Smooth muscle cell (in vitro differentiated cells): ENCODE data around the gene EML1. TPM values are rescaled to one million over a fixed set of nuclear protein-coding genes. Genes with fewer than 3 reads are reported as not detected.

Experiments used
- DNase-seq: peaks from one replicate; lab custom pipeline; 2025; ENCODE audit not compliant: unreplicated experiment; lab: John Stamatoyannopoulos, UW
- H2AFZ ChIP-seq: fragments of 200-600 bp; sonication (generic); 2 replicates; pipeline ENCODE4 v1.6.0; 2016; ENCODE audit warnings: antibody characterized with exemption, low read depth, mild to moderate bottlenecking
- H3F3A ChIP-seq: fragments of 200-600 bp; sonication (generic); 2 replicates; pipeline ENCODE4 v1.6.0; 2017; ENCODE audit warnings: antibody characterized with exemption, low read depth
- H3K27ac ChIP-seq: fragments of 200-600 bp; sonication (generic); 2 replicates; pipeline ENCODE4 v1.5.1; 2016; ENCODE audit warnings: low read depth, mild to moderate bottlenecking
- H3K27me3 ChIP-seq: fragments of 200-600 bp; sonication (generic); 2 replicates; pipeline ENCODE4 v1.6.1; 2016; ENCODE audit warnings: low read depth, mild to moderate bottlenecking
- H3K36me3 ChIP-seq: fragments of 200-600 bp; sonication (generic); 2 replicates; pipeline ENCODE4 v1.5.1; 2016; ENCODE audit warnings: low read depth
- H3K4me1 ChIP-seq: fragments of 200-600 bp; sonication (generic); 2 replicates; pipeline ENCODE4 v1.5.1; 2016; ENCODE audit warnings: low read depth
- H3K4me2 ChIP-seq: fragments of 200-600 bp; sonication (generic); 2 replicates; pipeline ENCODE4 v1.6.0; 2016; ENCODE audit warnings: mild to moderate bottlenecking
- H3K4me3 ChIP-seq: fragments of 200-600 bp; sonication (generic); 2 replicates; pipeline ENCODE4 v1.5.1; 2016; ENCODE audit warnings: mild to moderate bottlenecking
- H3K79me2 ChIP-seq: fragments of 200-600 bp; sonication (generic); 2 replicates; pipeline ENCODE4 v1.6.0; 2016; ENCODE audit warnings: low read depth, mild to moderate bottlenecking
- H3K9ac ChIP-seq: fragments of 200-600 bp; sonication (generic); 2 replicates; pipeline ENCODE4 v1.6.0; 2016; ENCODE audit warnings: low read depth
- H3K9me3 ChIP-seq: fragments of 200-600 bp; sonication (generic); replicated peaks from 2 replicates; pipeline ENCODE4 v1.5.1; 2016; ENCODE audit warnings: low read depth
- H4K20me1 ChIP-seq: fragments of 200-600 bp; sonication (generic); 2 replicates; pipeline ENCODE4 v1.6.0; 2016; ENCODE audit warnings: low read depth
- WGBS: methylation state at CpG from one replicate; pipeline ENCODE4 v1.1.7; 2016; ENCODE audit warnings: low lambda C conversion rate; 5-methylcytosine and 5-hydroxymethylcytosine counted together
- polyA plus RNA-seq: library from polyadenylated mRNA; unstranded; fragments of >200 nt; fragmentation: Nextera tagmentation; extraction: Ambion mirVana; gene quantifications from 2 replicates; pipeline ENCODE4 v1.2.1, GENCODE V29; 2016
- total RNA-seq: library from RNA; depleted of rRNA; stranded (reverse); fragments of >200 nt; gene quantifications from 2 replicates; pipeline ENCODE4 v1.2.3, GENCODE V29; 2014
- TF ChIP-seq, protein P1 (sequence below): fragments of 200-600 bp; sonication (generic); IDR thresholded peaks from 2 replicates; pipeline ENCODE4 v1.5.1; 2017; ENCODE audit warnings: borderline replicate concordance, mild to moderate bottlenecking, antibody characterized with exemption; ENCODE audit not compliant: insufficient read depth, poor library complexity, severe bottlenecking

EML1 gene
- total and polyA plus RNA-seq, 2 experiments from 2014 or later: 13.0 to 31.2 TPM

DNA sequence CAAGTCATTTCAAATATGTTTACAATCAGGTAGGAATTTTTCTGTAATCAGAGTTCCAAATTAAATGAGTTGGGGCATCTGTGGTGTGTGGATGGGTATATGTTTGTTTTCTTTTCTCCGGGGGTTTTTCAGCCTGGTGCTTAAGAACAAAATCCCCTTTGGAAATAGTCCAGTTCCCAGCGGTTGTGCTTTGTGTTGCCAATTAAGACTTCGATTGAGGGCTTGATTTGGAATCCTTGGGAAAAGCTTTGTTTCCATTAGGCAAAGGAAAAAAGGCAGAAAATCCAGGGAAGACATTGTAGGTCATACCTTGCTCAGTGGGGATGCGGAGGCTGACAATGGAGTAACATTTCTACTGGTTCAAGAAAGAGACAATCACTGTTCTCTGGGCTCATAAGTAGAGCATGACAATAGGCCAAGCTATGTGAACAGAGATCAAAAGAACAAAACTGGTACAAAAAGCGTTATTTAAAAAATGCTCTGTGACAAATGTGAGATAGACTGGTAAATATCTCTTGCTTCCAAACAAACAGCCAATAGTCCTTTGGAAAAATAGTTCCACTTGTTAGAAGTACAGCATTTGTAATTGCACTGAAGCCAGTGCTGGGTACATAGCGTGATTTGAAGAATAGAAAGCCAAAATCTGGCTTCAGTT, 79.7 kb downstream of the EML1 start:
- H3K9me3 ChIP-seq: no peaks in the 10 kb centered on the region
- H2AFZ ChIP-seq: no peak overlapping the region
- no peaks in the 10 kb centered on the region for H3K79me2 ChIP-seq
- TF ChIP-seq, protein P1, sequence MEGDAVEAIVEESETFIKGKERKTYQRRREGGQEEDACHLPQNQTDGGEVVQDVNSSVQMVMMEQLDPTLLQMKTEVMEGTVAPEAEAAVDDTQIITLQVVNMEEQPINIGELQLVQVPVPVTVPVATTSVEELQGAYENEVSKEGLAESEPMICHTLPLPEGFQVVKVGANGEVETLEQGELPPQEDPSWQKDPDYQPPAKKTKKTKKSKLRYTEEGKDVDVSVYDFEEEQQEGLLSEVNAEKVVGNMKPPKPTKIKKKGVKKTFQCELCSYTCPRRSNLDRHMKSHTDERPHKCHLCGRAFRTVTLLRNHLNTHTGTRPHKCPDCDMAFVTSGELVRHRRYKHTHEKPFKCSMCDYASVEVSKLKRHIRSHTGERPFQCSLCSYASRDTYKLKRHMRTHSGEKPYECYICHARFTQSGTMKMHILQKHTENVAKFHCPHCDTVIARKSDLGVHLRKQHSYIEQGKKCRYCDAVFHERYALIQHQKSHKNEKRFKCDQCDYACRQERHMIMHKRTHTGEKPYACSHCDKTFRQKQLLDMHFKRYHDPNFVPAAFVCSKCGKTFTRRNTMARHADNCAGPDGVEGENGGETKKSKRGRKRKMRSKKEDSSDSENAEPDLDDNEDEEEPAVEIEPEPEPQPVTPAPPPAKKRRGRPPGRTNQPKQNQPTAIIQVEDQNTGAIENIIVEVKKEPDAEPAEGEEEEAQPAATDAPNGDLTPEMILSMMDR: no peak
- no peak for DNase-seq
- H4K20me1 ChIP-seq: peaks cover 63% of the 10 kb centered on the region
- 50% methylated on average over 6 of the region's 6 CpGs for WGBS
- no peaks in the 10 kb centered on the region for H3F3A ChIP-seq
- H3K4me2 ChIP-seq: no peak overlapping the region
- H3K4me3 ChIP-seq: no peak overlapping the region
- H3K4me1 ChIP-seq: peaks cover 44% of the 10 kb centered on the region
- no peaks in the 10 kb centered on the region for H3K36me3 ChIP-seq
- no peak overlapping the region for H3K9ac ChIP-seq
- peaks cover 60% of the 10 kb centered on the region for H3K27me3 ChIP-seq
- H3K27ac ChIP-seq: no peak overlapping the region

GRCh38 chr14:99873653-99874052, 80.4 kb downstream of the EML1 start:
- Histone ChIP-seq H3K4me2 (no peak overlapping the region), H3K27me3 (peaks cover 60% of the 10 kb centered on the region), H3K4me1 (peaks cover 44% of the 10 kb centered on the region), H3K27ac (no peak overlapping the region), H2AFZ (no peak overlapping the region), H3K9ac (no peak overlapping the region), H4K20me1 (peaks cover 67% of the 10 kb centered on the region), H3K36me3 (no peaks in the 10 kb centered on the region), H3K4me3 (no peak overlapping the region), H3K79me2 (no peaks in the 10 kb centered on the region), H3F3A (no peaks in the 10 kb centered on the region), H3K9me3 (no peaks in the 10 kb centered on the region)
- TF ChIP-seq, protein P1: no peak
- no peak for DNase-seq
- WGBS: 92% methylated on average over 4 of the region's 4 CpGs

- H3K79me2 ChIP-seq: no peaks in the 10 kb centered on the region
- no peak overlapping the region for H3K4me3 ChIP-seq
- no peak overlapping the region for H3K4me2 ChIP-seq
- H3K9ac ChIP-seq: no peak overlapping the region
- no peak for DNase-seq
- WGBS: 77% methylated on average over 4 of the region's 4 CpGs
- peaks cover 59% of the 10 kb centered on the region for H3K27me3 ChIP-seq
- no peak overlapping the region for H3K27ac ChIP-seq
- H4K20me1 ChIP-seq: peaks cover 70% of the 10 kb centered on the region
- no peaks in the 10 kb centered on the region for H3K9me3 ChIP-seq
- TF ChIP-seq, protein P1: no peak
- peaks cover 50% of the 10 kb centered on the region for H3K4me1 ChIP-seq
- H3K36me3 ChIP-seq: no peaks in the 10 kb centered on the region
- no peaks in the 10 kb centered on the region for H3F3A ChIP-seq
- H2AFZ ChIP-seq: no peak overlapping the region
Measured at GRCh38 chr14:99874306-99874705, 81.1 kb downstream of the EML1 start.

- TF ChIP-seq, protein P1: no peak
Measured at GRCh38 chr14:99875421-99875820, 82.2 kb downstream of the EML1 start.

More at GRCh38 chr14:99875421-99875820, 82.2 kb downstream of the EML1 start:
- DNase-seq: no peak
- no peaks in the 10 kb centered on the region for H3K36me3 ChIP-seq
- H3K9ac ChIP-seq: no peak overlapping the region
- peaks cover 61% of the 10 kb centered on the region for H3K4me1 ChIP-seq
- H3K27me3 ChIP-seq: peaks cover 52% of the 10 kb centered on the region
- peaks cover 82% of the 10 kb centered on the region for H4K20me1 ChIP-seq
- H3K4me2 ChIP-seq: no peak overlapping the region
- H3K4me3 ChIP-seq: no peak overlapping the region
- H3F3A ChIP-seq: peaks cover 3% of the 10 kb centered on the region
- no peaks in the 10 kb centered on the region for H3K79me2 ChIP-seq
- no peak overlapping the region for H3K27ac ChIP-seq
- H3K9me3 ChIP-seq: no peaks in the 10 kb centered on the region
- no peak overlapping the region for H2AFZ ChIP-seq
- WGBS: 89% methylated on average over 6 of the region's 6 CpGs
